CD4-positive, alpha-beta T cell (primary cell): ENCODE data around the gene ARHGDIB. TPM values are rescaled to one million over a fixed set of nuclear protein-coding genes. Genes with fewer than 3 reads are reported as not detected.

ENCODE experiments used
- ATAC-seq: fragments of 200-7000 bp; cut with Tn5 transposase; one replicate; pipeline ENCODE4 v1.10.0; 2022; ENCODE audit warnings: mild to moderate bottlenecking; ENCODE audit not compliant: poor library complexity
- CTCF ChIA-PET: fragments of 350-600 bp; sonication (Branson Sonifier 250); formaldehyde crosslinking; loops from one replicate; lab custom pipeline; 2021; ENCODE audit warnings: antibody characterized with exemption, inconsistent platforms; lab: Charles Lee
- POLR2A ChIA-PET: fragments of 350-600 bp; sonication (Branson Sonifier 250); formaldehyde crosslinking; loops from one replicate; lab custom pipeline; 2021; ENCODE audit warnings: antibody characterized with exemption, inconsistent platforms; lab: Charles Lee
- DNase-seq, 14 experiments: peaks; one replicate each; pipeline ENCODE4 v3.0.0-alpha.2; 2013 to 2020; ENCODE audit warnings: mixed read lengths in 2 of 14
- H3K27ac ChIP-seq, 2 donors: one replicate each; pipeline versions ENCODE4 v1.5.1 to v1.7.0; 2013; ENCODE audit warnings: low read length in 2 of 2, low read depth in 1 of 2, mild to moderate bottlenecking in 1 of 2
- H3K27me3 ChIP-seq, 2 experiments: 1 replicate in 1 of 2; 2 replicates in 1 of 2; pipeline versions ENCODE4 v1.6.1 to v1.7.0; 2013; ENCODE audit warnings: low read length in 2 of 2, control low read depth in 1 of 2, mild to moderate bottlenecking in 1 of 2, moderate library complexity in 1 of 2; ENCODE audit not compliant: insufficient read depth in 2 of 2, control insufficient read depth in 1 of 2
- H3K36me3 ChIP-seq: one replicate; pipeline ENCODE4 v1.6.1; 2013; ENCODE audit warnings: low read length, control low read depth; ENCODE audit not compliant: insufficient read depth
- H3K4me1 ChIP-seq: one replicate; pipeline ENCODE4 v1.6.1; 2013; ENCODE audit warnings: low read length, control low read depth; ENCODE audit not compliant: insufficient read depth
- H3K4me3 ChIP-seq: one replicate; pipeline ENCODE4 v1.5.1; 2013; ENCODE audit warnings: mild to moderate bottlenecking, low read length, moderate library complexity
- H3K9me3 ChIP-seq, 2 experiments: 1 replicate in 1 of 2; 2 replicates in 1 of 2; pipeline versions ENCODE4 v1.6.1 to v1.7.0; 2013; ENCODE audit warnings: low read length in 2 of 2, mild to moderate bottlenecking in 2 of 2, control low read depth in 1 of 2, moderate library complexity in 1 of 2; ENCODE audit not compliant: control insufficient read depth in 1 of 2, insufficient read depth in 1 of 2
- H3K27ac Mint-ChIP-seq: one replicate; pipeline ENCODE4 v1.8.0; 2020; ENCODE audit warnings: mixed read lengths
- H3K27me3 Mint-ChIP-seq: one replicate; pipeline ENCODE4 v1.8.0; 2021; ENCODE audit warnings: mixed read lengths
- H3K36me3 Mint-ChIP-seq: one replicate; pipeline ENCODE4 v1.8.0; 2021; ENCODE audit warnings: low read depth, mixed read lengths
- H3K4me1 Mint-ChIP-seq: one replicate; pipeline ENCODE4 v1.8.0; 2021; ENCODE audit warnings: low read depth, mixed read lengths
- H3K4me3 Mint-ChIP-seq: one replicate; pipeline ENCODE4 v1.8.0; 2020; ENCODE audit warnings: mild to moderate bottlenecking, mixed read lengths
- H3K9me3 Mint-ChIP-seq: one replicate; pipeline ENCODE4 v1.8.0; 2020; ENCODE audit warnings: mixed read lengths
- intact Hi-C, 2 experiments: fragments of 100-400 bp; cut with DNase I in 1 of 2; cut with micrococcal nuclease in 1 of 2; formaldehyde crosslinking; loops; one replicate each; pipeline versions ENCODE4 v1.15.1 to v1.9.0; 2023 to 2025; cut with DNase I, micrococcal nuclease
- total RNA-seq, 174 experiments: library from RNA in 2 of 174; stranded (reverse) in 2 of 174; gene quantifications; one replicate each; pipeline ENCODE4 v1.2.3 and lab custom pipeline; 2021 to 2026
- TF ChIP-seq, protein P1 (sequence below): fragments of 200-600 bp; IDR thresholded peaks from one replicate; pipeline ENCODE4 v1.8.0; 2022; ENCODE audit warnings: antibody characterized with exemption, mild to moderate bottlenecking

ARHGDIB gene
- total RNA-seq, 2 experiments from 2014 or later, result 872 to 942 TPM

DNA sequence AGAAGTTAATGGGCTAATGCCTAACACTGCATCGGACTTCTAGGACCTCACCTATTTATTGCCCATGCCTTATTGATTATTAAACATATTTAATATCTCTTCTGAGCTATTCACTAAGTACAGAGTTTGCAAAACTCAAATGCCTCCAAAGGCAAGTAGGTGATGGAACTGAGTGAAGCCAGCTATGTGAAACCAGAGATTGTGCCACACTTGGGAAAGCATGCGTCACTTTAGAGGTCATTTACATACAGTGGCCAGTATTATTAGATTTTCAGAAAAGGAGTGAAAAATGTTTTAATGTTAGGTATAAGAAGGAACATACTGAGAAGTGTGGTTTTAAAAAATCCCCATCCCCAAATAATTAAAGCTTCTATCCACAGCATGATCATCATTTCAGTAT lies 39.2 kb upstream of the ARHGDIB start:
- peaks cover 5% of the 10 kb centered on the region for H3K4me1 Mint-ChIP-seq
- POLR2A ChIA-PET, result interaction anchor here (1.5 kb wide), 1 partner anchor 10 kb away, joined by 5 read pairs; no protein-coding TSS in a partner anchor

DNA sequence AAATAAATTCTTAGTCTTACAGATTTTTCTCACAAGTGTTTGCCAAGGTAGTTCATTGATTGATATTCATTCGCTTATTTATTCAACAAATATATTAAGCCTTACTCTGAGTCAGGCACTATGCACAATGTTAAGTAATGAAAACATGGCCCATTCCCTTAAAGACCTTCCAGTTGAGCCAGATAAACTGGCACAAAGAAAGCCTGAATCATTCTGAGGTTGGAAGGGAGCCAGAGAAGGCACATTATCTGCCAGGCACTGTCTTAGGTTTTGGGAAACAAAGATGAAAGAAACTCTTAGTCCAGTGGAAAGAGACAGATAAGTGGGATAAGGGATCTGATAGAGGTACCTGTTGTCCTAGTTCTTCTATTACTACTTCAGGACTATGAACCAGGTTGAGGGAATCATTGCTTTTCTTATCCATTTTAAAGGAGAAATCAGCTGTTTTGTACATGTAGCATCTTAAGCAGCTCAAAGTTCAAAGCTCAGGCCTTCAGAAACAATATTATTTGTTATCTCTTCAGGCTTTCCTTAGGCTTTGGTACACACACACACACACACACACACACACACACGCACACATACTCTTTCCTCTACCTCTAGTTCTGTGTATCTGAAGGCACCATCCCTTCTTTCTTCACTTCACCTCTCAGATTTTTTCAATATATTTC lies 38.4 kb upstream of the ARHGDIB start:
- Mint-ChIP-seq H3K36me3 (no peaks in the 10 kb centered on the region), H3K4me1 (peaks cover 13% of the 10 kb centered on the region), H3K4me3 (no peak overlapping the region), H3K9me3 (no peaks in the 10 kb centered on the region), H3K27ac (no peak overlapping the region), H3K27me3 (peaks cover 17% of the 10 kb centered on the region)
- DNase-seq, result no peak
- Histone ChIP-seq H3K4me3 (no peak overlapping the region), H3K36me3 (no peaks in the 10 kb centered on the region), H3K4me1 (peaks cover 9% of the 10 kb centered on the region), H3K27ac (no peak overlapping the region), H3K27me3 (peaks cover 7 to 13% of the 10 kb centered on the region in 2 experiments), H3K9me3 (no peaks in the 10 kb centered on the region)
- ATAC-seq, result no peak
- intact Hi-C loops, result loop anchor here (5.0 to 10.0 kb wide), 3 partner anchors 222 to 765 kb away; partner anchors contain the start of gene RERG (in 2 of the 2)
- ChIA-PET CTCF (interaction anchor here (0.6 kb wide), 1 partner anchor 639 kb away, joined by 3 read pairs; no protein-coding TSS in a partner anchor), POLR2A (interaction anchor here (1.5 kb wide), 1 partner anchor 10 kb away, joined by 5 read pairs; no protein-coding TSS in a partner anchor)
- TF ChIP-seq, protein P1, sequence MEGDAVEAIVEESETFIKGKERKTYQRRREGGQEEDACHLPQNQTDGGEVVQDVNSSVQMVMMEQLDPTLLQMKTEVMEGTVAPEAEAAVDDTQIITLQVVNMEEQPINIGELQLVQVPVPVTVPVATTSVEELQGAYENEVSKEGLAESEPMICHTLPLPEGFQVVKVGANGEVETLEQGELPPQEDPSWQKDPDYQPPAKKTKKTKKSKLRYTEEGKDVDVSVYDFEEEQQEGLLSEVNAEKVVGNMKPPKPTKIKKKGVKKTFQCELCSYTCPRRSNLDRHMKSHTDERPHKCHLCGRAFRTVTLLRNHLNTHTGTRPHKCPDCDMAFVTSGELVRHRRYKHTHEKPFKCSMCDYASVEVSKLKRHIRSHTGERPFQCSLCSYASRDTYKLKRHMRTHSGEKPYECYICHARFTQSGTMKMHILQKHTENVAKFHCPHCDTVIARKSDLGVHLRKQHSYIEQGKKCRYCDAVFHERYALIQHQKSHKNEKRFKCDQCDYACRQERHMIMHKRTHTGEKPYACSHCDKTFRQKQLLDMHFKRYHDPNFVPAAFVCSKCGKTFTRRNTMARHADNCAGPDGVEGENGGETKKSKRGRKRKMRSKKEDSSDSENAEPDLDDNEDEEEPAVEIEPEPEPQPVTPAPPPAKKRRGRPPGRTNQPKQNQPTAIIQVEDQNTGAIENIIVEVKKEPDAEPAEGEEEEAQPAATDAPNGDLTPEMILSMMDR, result no peak

More for the DNA sequence above, 39.2 kb upstream of the ARHGDIB start:
- no peaks in the 10 kb centered on the region for H3K9me3 ChIP-seq
- Mint-ChIP-seq H3K36me3 (no peaks in the 10 kb centered on the region), H3K27me3 (peaks cover 24% of the 10 kb centered on the region), H3K9me3 (no peaks in the 10 kb centered on the region), H3K27ac (no peak overlapping the region), H3K4me3 (no peak overlapping the region)
- intact Hi-C loops, result loop anchor here in 1 of 2 experiments (5.0 kb wide), 1 partner anchor 222 kb away; the partner anchor contains the start of gene RERG
- DNase-seq (no peak), ATAC-seq (no peak)
- H3K36me3 ChIP-seq, result no peaks in the 10 kb centered on the region
- CTCF ChIA-PET, result interaction anchor here (0.6 kb wide), 1 partner anchor 640 kb away, joined by 3 read pairs; no protein-coding TSS in a partner anchor
- peaks cover 2% of the 10 kb centered on the region for H3K4me1 ChIP-seq
- peaks cover 9 to 17% of the 10 kb centered on the region in 2 experiments for H3K27me3 ChIP-seq
- no peak overlapping the region for H3K4me3 ChIP-seq
- TF ChIP-seq, protein P1, result no peak
- no peak overlapping the region for H3K27ac ChIP-seq

DNA sequence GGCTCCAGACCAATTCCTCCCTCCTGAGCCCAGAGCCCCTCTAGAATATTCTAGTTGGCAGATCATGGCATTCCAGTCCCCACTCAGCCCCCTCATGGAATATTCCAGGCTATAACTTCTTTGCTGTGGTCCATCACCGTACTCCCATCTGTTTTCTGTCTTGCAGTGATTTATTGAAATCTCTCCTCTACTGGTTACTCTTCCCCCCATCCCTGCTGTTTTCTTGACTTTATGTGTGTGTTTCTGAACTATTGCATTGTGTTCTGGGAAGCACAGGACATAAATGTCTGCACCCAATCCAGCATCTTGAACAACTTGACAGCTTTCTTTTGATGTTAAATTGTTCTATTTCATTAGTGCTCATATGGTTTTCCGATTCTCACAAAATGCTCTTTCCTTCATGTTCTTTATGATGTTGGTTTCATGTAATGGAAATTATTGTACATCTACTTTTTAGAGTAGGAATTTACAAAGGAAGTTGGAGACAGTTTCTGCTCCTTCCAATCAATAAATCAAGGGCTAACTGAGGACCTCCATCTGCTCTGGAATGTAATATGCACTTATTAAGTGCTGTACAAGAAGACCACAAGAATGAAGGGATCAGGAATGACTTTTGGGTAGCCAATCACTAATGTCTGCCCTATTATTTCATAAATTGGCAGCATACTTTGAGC lies 37.8 kb upstream of the ARHGDIB start:
- Mint-ChIP-seq H3K9me3 (no peaks in the 10 kb centered on the region), H3K27ac (no peak overlapping the region), H3K4me3 (no peak overlapping the region), H3K27me3 (peaks cover 10% of the 10 kb centered on the region), H3K4me1 (peaks cover 19% of the 10 kb centered on the region), H3K36me3 (no peaks in the 10 kb centered on the region)
- DNase-seq (no peak), ATAC-seq (no peak)
- Histone ChIP-seq H3K4me1 (peaks cover 15% of the 10 kb centered on the region), H3K27ac (no peak overlapping the region), H3K9me3 (no peaks in the 10 kb centered on the region), H3K4me3 (no peak overlapping the region), H3K27me3 (peaks cover 7 to 9% of the 10 kb centered on the region in 2 experiments), H3K36me3 (no peaks in the 10 kb centered on the region)
- intact Hi-C loops, result loop anchor here (5.0 to 10.0 kb wide), 3 partner anchors 223 to 764 kb away; partner anchors contain the start of gene RERG (in 1 of the 2)
- ChIA-PET POLR2A (no interaction called here), CTCF (no interaction called here)
- TF ChIP-seq, protein P1, result no peak
